Measurements from ENCODE around the gene PCNX2.

PCNX2 gene

GRCh38 chr1:233079574-233079973 is 216.0 kb downstream of the PCNX2 start:
- no peak for DNase-seq (ENCODE audit: extremely low read depth in 1 of 2, low read depth in 1 of 2)

- no peak for DNase-seq (ENCODE audit: extremely low read depth in 1 of 2, low read depth in 1 of 2)
These were observed 217.1 kb downstream of the PCNX2 start for GRCh38 chr1:233078396-233078795.

DNA sequence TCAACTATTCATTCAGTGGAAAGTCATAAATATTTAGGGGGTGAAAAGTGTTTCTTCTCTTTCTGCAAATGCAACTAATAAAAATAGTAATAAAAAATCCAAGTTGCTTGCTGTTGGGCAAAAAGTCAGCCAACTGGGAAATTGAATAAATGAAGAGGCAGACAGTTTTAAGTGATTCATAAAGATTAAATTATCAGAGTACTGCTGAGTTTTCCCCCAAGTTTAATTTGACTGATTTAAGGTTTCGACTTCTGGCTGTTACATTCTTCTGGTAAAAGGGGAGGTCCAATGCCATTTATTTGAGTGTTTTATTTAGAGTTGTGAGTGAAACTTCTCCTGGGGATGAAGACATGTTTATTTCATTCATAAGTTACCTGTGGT is 219.6 kb downstream of the PCNX2 start:
- no peak for DNase-seq (ENCODE audit: extremely low read depth in 1 of 2, low read depth in 1 of 2)

- no peak for DNase-seq (ENCODE audit: extremely low read depth in 1 of 2, low read depth in 1 of 2)
These were observed 229.4 kb downstream of the PCNX2 start for GRCh38 chr1:233066087-233066486.

- no peak for DNase-seq (ENCODE audit: extremely low read depth in 1 of 2, low read depth in 1 of 2)
These were observed 229.8 kb downstream of the PCNX2 start for GRCh38 chr1:233065685-233066084.

DNA sequence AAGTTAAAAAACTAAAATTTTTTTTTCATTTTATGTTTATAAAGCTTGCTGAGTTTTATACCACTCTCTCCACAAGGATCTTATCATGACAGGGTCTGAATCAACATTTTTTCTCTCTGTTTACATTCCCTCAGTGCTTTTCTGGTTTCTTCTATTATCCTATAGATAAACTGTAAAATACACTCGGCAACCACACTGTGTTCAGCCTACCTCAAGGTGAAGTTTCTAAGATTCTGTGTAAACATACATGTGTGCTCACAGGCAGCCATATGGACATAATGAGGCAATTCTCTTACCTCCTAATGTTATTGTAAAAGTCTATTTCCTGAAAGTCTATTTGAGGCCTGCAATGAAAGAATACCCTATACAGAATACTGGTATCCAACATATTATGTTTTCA is 230.5 kb downstream of the PCNX2 start:
- no peak for DNase-seq (ENCODE audit: extremely low read depth in 1 of 2, low read depth in 1 of 2)

DNA sequence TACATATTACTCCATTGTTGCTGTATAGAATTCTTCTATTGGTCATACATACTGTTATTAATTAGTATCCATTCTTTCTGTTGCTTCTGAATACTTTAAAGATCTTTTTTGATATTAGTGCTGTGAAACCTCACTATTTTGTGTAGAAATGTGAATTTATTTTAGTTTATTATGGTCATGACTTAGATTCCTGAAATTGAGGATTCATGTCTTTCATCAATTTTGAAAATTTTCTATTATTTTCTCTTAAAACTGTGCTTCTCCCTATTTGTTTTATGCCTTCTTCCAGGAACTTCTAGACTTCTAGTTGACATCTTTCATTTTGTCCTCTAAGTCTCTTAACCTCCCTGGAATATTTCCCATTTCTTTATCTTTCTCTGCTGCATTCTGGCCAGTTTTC is 232.1 kb downstream of the PCNX2 start:
- DNase-seq (ENCODE audit: extremely low read depth in 1 of 2, low read depth in 1 of 2): no peak

- no peak for DNase-seq (ENCODE audit: extremely low read depth in 1 of 2, low read depth in 1 of 2)
These were observed 234.3 kb downstream of the PCNX2 start for GRCh38 chr1:233061265-233061664.

DNA sequence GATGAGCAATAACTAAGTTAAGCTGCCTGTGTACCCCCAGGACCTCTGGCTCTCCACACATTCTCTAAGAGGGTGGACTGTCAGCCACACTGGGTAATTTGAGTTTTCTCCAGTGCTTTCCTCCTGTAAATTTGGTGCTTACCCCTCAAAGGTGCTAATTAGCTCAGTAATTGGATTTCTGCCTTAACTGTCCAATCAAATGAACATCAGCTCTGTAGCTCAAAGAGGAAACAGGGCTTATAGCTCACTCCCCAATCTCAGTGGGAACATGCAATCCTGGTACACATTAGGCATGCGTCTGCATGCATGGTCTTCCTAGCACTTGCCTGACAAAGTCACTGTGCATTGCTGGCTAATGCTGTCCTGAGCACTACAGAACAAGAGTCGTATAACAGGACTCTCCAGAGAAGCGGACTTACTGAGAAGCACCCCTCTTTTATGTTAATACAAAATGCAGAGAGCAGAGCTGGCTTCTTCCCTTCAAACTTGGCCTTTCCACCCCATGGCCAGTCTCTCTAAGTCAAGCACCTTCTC is 235.0 kb downstream of the PCNX2 start:
- no peak for DNase-seq (ENCODE audit: extremely low read depth in 1 of 2, low read depth in 1 of 2)

DNA sequence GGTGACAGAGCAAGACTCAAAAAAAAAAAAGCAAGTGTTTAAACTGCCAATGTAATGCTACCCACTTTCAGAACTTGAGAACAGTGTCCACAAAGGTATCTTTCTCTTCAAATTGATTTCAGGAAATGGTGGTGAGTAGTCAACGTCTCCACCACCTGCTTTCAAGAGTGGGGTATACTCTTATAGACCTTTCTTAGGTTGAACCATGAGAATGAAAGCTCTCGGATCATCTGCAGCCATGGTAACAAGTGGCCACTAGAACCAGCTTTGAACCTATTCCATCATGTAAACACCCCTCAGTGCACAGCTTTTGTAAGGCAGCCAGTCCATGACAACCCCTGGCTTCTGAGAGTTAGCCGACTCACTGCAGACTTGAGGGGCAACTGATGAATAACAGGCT is 237.7 kb downstream of the PCNX2 start:
- no peak for DNase-seq (ENCODE audit: extremely low read depth in 1 of 2, low read depth in 1 of 2)

GRCh38 chr1:233055879-233056641 is 239.5 kb downstream of the PCNX2 start:
- no peak for DNase-seq (ENCODE audit: extremely low read depth in 1 of 2, low read depth in 1 of 2)

GRCh38 chr1:233045588-233045987 is 249.9 kb downstream of the PCNX2 start:
- no peak for DNase-seq (ENCODE audit: extremely low read depth in 1 of 2, low read depth in 1 of 2)

DNA sequence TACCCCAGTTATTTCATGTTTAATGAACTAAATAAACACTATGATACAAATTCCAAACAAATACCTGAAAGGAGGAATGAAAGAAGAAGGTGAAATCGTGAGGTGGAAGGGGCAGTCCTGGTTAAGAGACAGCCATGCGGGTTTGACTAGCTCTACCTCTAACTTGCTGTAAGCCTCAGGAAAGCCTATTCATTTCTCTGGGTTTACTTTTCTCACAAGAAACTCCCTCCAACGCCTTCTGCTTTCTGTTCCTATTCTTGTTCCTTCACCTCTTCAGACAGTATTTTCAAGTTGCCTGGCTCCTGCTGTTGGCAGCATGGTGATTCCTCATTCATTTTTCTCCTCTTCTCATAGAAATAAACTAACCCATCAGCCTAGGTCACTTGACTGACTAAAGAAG is 252.7 kb downstream of the PCNX2 start:
- DNase-seq (ENCODE audit: extremely low read depth in 1 of 2, low read depth in 1 of 2): no peak

DNA sequence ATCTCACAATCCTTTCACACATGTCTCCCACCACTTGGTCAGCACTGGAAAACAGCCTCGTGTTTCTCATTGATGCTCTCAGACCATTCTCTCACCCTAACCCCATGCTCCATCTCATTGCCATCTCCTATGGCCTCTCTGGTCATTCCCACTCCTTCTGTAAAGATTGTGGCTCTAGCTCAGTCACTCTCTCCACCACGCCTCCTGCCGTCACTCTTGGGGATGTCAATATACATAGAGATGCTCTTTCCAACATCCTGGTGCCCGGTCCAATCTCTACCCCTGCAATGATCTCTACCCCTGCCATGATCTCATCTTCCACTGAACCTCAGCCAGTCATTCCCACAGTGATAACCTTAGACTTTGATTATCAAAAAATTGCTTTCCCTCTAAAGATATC is 255.0 kb downstream of the PCNX2 start:
- DNase-seq (ENCODE audit: extremely low read depth in 1 of 2, low read depth in 1 of 2): no peak

GRCh38 chr1:233038581-233038980 is 256.9 kb downstream of the PCNX2 start:
- DNase-seq (ENCODE audit: extremely low read depth in 1 of 2, low read depth in 1 of 2): no peak

GRCh38 chr1:233037843-233038242 is 257.7 kb downstream of the PCNX2 start:
- DNase-seq (ENCODE audit: extremely low read depth in 1 of 2, low read depth in 1 of 2): no peak

- no peak for DNase-seq (ENCODE audit: extremely low read depth in 1 of 2, low read depth in 1 of 2)
These were observed 260.7 kb downstream of the PCNX2 start for GRCh38 chr1:233034836-233035235.

- no peak for DNase-seq (ENCODE audit: extremely low read depth in 1 of 2, low read depth in 1 of 2)
These were observed 262.2 kb downstream of the PCNX2 start for GRCh38 chr1:233033361-233033760.

- DNase-seq (ENCODE audit: extremely low read depth in 1 of 2, low read depth in 1 of 2): no peak
These were observed 262.6 kb downstream of the PCNX2 start for GRCh38 chr1:233032916-233033315.

DNA sequence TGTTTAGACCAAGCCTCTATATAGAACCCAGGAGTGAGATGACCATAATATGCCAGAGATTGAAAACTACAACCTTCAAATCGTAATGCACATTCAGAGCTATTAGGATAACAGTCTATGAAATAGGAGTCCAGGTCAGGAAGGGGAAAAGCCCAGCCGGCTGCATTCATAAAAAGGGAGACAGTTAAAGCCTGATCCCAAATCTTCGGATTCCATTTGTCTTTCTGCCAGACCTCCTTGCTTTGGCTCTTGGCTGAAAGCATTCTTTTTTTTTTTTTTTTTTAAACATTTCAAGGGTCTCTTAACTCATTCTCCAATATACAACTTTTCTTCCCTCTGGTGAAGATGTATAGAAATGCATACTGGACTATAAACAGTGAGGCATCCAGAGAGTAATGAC is 264.0 kb downstream of the PCNX2 start:
- DNase-seq (ENCODE audit: extremely low read depth in 1 of 2, low read depth in 1 of 2): no peak

DNA sequence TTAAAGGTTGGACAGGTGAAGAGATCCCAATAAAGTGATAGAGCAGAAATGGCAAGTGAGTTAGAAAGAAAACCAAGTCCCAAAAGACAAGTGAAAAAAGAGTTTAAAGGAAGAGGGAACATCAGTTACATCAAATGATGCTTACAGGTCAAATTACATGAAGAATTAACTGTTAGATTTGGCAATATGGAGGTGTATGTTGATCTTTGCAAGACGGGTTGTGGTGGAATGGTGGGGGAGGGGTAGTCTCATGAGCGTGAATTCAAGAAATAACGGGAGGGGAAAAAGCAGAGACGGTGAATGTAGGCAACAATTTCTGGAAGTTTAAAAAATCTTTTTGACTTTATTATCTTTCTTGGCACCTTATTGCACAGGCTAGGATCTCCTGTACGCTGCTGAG is 268.5 kb downstream of the PCNX2 start:
- DNase-seq (ENCODE audit: extremely low read depth in 1 of 2, low read depth in 1 of 2): no peak

DNA sequence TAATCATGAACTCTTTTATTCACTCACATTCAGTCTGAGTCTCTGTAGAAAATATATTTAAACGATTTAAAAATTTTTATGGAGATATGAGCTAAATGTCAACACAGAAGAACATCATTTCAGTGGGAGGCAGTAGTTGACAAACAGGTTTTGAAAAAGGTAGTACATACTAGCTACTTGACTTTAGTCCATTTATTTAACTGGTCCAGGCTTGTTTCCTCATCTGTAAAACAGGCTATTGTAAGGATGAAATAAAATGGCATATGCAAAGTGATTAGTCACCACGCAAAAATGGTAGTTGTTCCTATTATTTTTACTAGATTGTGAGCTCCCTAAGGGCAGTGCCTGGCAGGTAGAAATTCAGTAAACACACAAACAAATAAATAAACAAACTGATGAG is 270.0 kb downstream of the PCNX2 start:
- no peak for DNase-seq (ENCODE audit: extremely low read depth in 1 of 2, low read depth in 1 of 2)

- DNase-seq (ENCODE audit: extremely low read depth in 1 of 2, low read depth in 1 of 2): no peak
These were observed 270.4 kb downstream of the PCNX2 start for GRCh38 chr1:233025157-233025556.
